ENCODE data around the gene PPFIA1.

PPFIA1 gene

DNA sequence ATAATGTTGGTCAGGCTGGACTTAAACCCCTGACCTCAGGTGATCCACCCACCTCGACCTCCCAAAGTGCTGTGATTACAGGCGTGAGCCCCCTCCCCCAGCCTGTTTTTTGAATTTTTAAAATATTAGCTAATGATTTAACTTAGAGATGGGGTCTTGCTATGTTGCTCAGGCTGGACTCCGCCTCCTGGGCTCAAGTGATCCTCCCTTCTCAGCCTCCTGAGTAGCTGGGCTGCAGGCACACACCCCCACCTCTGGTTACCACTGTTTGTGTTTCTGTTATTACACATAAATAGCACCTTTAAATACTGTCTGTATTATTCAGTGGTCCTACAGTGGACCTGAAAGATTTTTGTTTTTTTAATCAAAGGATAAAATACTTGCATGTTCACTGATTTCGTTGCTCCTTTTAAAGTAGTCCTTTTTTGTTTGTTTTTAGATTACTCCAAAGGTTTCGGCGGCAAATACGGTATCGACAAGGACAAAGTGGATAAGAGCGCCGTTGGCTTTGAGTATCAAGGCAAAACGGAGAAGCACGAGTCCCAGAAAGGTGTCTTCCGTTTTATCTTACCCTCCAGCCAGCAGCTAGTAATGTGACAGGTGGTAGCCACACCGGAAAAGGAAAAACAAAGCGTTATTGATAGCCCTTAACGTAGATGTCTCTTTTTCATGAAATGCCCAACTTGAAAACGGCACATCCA is 149.0 kb downstream of the PPFIA1 start:
- no peak for DNase-seq

DNA sequence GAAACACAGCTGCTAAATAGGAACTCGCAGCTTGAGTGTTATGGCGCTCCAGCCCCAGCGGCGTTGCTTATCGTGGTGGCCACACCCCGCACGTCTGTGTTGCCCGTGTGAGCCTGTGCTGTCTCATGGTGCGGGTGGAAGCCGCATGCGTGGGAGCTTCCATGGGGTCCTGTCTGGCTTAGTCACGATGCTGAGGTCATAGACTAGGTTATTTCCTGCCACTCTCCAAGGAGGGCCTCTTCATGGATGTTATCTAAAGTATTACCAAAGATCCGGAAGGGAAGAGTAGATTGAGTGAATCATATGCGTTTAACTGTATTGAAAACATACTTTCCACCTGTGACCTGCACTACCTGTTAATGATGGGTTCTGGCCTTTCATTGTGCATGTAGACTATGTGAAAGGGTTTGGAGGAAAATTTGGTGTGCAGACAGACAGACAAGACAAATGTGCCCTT is 149.5 kb downstream of the PPFIA1 start:
- no peak for DNase-seq

DNA sequence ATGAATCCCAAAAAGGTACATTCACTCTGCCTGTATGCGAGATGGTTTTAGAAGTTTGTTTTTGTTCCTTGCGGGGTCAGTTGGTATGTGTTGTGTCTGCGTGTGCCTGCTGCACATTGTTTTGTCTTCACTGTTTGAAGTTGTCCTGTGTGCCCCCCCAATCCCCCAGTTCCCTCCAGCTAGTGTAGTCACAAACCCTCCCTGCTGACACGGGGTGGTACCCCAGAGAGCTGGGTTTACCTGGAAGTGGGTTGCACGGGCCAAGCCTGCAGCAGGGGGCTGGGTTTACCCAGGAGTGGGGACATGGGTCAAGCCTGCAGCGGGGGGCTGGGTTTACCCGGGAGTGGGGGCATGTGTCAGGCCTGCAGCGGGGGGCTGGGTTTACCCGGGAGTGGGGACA is 150.0 kb downstream of the PPFIA1 start:
- DNase-seq, result no peak

DNA sequence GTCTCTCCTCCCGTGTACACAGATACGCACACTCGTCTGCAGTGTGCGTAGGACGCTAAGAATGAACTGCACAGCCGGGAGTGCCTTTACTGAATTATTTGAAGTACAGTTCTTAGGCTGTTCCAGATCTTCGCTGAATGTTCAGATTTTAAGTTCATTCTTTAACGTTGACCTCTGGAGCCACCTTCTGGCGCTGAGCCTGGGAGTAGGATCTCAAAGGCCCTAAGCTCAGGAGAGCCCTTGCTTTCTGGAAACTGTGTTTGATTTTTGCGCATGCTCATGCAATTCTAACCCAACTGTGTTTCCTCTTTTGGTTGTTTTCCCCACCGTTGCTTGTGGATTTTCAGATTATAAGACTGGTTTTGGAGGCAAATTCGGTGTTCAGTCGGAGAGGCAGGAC is 150.6 kb downstream of the PPFIA1 start:
- no peak for DNase-seq

DNA sequence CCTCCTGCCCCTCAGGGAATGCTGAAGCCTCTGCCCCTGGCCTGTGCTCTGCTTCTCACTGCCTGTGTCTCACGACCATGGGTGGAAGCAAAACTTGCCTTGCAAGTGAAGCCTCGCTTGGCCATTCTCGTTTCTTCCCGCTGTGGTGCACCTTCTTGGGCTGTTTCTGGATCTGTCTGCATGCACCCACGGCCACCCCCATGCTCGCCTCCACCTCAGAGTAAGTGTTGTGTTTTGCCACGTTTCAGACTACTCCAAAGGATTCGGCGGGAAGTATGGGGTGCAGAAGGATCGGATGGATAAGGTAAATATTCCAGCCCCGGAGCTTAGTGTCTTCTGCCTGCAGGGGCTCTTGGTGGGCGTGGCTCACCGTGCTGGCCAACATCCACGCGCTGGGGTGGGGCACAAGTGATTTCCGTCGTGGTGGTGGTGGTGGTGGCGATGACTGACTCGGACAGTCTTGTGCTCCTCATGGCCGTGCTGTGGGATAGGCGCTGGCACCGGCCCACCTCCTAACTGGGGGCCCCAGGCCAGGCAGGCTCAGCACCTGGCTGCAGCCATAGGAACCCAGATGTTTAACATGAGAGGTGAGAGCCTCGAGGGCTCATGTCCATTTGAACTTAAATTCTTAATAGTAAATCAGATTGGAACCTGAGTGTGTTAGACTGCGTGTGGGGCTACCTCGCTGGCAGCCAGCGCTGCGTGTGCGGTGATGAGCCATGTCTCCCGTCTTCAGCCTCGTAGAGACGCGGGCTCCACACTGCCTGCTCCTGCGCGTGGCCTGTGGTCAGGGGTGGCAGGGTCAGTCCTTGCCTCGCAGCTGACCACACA is 152.4 kb downstream of the PPFIA1 start:
- DNase-seq, result no peak

DNA sequence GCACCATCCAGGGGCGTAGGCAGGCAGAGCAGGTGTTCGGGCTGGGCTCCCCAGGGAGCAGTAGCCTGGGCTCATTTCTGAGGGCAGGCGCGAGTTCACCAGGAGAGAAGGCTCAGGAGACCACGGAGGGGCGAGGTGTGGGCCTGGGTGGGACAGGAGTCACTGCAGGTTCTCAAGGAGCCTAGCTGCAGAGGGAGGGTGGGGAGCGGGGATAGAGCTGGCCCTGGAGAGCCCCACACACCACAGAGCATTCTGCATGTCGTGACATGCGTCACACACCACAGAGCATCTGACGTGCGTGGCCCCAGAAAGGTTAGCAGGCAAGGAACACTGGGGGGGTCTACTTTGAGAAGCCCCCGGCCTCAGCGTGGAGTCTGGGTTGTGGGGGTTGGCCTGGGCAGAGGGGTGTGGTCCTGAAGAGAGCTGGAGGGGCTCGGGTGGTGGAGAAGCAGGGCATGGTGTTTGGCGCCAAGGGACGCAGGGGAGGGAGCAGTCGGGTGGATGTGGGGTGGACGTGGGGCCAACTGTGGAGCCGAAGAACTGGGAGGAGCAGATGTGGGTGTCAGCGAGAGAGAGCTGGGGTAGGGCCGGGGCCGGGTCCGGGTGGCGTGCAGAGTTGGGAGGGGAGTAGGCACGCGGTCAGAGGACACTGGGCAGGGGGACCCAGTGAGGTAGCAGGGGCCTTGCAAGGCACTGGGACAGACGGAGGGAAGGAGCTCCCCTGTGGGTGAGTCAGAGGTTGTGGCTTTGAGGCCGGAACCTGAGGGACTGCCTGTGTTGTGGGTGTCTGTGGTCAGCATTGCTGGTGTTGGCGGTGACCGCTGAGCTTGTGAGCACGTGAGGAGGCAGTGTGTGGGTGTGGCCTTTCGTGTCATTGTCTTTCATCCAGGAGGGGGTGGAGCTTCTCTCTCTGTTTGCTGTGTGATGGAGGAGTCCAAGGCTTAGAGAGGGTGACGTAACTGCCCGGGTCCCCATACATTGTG is 153.3 kb downstream of the PPFIA1 start:
- DNase-seq, result no peak

DNA sequence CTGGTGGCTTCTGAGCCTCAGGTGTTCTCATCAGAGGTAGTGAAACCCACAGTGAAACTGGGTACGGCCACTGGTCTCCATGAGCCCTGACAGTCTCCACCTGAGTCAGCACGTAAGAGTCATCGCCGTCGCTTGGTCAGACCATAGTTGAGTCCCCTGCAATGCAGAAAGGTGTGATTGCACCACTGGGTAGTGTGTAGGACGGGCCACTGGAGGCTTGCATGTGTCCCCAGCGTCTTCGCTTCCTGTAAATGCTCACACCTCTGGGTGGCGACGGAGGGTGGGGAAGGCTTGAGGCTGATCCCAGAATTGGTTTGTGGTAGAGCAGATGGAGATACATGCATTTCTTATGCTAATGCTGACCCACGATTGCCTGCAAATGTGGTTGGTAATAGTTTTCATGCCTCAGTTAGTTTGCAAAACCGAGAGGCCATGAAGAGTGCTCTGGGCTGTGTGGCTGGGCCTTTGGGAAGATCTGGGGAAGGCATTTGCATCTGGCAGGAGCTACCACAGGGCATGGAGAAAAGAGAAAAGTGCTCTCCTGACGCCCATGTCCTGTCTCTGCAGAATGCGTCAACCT is 154.4 kb downstream of the PPFIA1 start:
- no peak for DNase-seq

DNA sequence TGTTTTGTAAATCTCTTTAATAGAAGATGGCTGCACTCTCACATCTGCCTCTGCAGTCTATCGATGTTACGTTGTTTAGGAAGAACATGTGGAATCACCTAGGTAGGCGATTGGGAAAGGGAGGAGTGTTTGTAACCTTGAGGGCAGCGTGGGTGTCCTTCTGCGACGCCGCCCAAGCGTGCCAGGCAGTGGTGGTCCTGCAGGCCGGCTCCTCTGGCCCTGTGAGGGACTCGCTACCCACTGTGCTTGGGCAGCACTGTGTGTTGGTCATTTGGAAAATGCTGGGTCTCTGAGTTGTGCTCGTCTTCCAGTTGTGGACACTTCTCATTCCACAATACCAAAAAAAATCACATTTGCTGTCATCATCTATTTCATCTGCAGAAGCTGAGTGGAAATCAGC is 156.9 kb downstream of the PPFIA1 start:
- no peak for DNase-seq

DNA sequence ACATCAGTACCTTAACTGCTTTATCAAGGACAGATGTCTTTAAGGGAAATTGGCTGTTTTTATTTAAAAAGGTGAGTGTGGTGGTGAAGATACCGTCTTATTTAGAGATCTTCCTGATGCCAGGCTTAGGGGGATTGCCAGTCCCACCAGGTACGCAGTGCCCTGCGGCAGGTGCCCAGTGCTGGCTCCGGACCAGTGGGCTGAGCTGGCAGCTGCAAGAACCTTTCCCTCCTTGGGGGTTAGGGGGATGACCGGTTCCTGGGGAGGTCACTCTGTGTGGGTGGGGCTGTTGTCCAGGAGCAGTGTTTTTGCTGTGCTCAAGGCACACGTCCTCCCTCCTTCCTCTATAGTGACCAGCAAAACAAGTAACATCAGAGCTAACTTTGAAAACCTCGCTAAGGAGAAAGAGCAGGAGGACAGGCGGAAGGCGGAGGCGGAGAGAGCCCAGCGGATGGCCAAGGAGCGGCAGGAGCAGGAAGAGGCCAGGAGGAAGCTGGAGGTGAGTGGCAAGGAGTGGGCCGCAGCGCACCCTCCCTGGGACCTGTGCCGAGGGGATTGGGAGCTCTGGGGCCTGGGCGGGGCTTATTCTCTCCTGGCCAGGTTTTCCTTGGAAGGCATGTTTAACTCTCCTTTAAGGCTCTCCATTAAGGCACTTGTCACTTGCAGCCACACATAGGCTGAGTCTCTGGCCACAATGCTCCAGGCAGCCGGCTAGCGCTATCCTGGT is 158.4 kb downstream of the PPFIA1 start:
- no peak for DNase-seq

DNA sequence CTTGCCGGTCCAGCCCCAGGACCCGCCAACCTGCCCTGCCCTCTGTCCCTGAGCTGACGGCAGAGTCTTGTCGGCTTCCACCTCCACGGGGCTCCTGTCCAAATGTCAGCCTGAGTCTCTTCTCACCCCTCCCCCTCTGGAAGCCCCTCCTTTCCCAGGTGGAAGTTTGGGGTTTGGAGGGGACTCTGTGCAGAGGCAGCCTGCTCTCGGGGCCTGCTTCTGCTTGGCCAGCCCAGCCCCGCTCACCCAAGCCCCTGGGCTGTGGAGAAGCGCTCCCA is 158.9 kb downstream of the PPFIA1 start:
- no peak for DNase-seq

DNA sequence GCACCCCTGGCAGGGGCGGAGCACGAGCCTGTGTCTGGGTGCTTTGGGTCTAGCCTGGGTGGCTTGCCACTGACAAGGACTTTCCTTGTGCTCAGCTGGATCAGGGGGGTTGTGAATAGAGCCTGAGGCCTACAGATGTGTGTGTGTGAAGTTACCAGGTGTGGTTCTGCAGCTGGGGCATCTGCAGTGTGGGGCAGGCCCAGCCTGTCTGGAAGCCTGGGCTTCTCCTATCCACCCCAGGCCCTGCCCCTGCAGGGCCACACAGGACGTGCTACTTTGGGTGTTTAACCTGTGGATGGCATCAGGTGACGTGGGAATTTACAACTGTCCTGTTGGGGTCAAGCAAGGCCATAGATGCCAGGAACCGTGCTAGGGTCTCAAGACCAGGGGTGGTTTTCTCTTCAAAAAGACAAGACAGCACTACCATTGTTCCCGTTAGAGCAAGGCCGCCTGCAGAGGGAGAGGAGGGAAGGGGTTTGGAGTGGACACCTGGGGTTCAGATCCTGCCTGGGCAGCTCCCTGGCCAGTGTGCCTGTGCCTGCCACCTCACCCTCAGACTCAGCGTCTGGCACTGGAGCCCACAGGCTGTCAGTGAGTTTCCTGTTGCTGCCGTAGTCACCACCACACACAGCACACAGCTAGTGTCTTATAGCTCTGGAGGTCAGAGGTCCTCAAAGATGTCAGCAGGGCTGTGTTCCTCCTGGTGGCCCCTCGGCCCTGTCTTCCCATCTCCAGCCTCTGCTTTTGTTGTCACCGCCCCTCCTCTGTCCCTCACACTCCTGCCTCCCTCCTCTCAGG is 159.4 kb downstream of the PPFIA1 start:
- DNase-seq, result no peak

DNA sequence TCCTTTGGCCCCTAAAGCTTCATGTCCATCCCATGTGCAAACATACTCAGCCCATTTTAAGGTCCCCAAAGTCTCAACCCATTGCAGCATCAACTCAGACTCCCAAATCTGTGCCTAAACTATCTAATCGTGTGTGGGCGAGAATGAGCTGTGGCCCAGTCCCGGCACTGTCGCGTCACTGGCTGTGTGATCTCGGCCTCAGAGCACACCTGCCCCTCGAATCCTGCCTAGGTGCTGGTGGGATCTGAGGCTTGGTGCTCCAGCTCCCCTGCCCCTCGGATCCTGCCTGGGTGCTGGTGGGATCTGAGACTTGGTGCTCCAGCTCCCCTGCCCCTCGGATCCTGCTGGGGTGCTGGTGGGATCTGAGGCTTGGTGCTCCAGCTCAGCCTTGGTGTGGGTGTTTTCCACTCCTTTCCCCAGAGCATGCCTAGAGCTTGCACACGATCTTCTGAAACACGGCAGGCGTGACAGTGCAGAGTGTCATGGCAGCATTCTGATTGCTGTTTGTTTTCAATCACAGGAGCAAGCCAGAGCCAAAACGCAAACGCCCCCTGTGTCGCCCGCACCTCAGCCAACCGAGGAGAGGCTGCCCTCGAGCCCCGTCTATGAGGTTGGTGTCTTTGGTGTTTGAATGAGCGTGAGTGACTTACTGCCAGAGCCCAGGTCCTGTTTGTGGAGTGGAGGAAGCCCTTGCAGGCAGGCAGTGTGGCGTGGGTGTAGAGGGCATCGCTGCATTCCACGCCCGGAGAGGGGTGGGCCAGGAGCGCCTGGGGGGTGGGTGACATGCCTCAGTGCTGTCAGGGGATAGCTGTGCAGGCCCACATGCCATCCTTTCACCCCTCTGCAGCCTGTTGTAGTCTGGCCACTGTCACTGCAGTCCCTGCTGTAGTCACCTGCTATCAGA is 160.4 kb downstream of the PPFIA1 start:
- DNase-seq, result no peak

DNA sequence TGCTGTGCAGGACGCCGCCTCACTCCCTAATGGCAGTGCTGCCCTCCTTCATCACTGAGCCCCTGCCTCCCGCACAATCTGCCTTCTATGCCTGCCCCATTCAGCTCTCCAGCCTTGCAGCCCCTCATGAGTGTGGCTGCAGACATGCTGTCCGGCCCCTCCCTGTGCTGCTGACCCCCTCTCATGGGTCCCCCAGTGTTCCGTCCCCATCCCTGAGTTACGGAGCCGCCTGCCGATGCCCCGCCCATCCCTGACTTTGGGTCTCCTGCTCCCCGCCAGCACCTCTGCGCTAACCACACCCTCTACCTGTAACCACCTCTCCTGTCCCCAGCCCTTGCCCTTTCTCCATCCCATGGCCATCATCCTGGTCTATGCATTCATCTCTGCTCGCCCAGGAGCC is 161.1 kb downstream of the PPFIA1 start:
- no peak for DNase-seq

DNA sequence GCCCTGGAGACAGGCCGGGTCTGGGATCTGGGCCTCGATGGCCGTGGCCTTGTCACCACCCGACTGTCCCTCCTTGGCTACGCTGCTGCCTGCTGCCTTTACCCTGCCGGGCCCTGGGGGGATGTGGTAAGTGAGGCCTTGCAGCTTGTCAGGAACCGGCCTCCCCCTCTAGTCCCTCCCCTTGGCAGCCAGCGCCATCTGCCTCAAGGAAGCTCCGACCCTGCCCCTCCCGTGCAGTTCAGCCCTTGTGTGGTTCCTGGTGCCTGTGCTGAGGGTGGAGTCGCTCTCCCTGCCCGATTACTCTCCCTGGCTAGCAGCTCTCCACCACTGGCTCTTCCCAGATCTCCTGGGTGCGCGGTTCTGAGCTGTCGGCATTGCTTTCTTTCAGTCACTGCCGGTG is 161.6 kb downstream of the PPFIA1 start:
- no peak for DNase-seq

DNA sequence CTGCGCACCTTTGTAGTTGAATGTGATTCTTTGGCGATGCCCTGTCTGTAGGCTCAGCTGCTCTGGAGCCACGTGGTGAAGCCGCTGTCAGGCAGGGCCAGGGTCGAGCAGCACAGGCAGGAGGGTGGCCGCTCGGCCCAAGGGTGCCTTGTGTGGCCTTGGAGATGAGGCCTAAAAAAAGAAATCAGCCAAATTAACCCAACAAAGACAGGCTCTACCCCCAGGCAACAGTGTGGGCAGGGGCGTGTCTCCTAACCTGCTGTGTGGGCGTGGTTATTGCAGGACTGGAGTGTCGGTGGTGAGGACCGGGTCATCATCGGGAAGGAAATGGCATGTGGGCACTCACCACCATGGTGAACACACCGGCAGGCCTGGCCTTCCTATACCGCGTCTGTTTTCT is 162.1 kb downstream of the PPFIA1 start:
- DNase-seq, result no peak

DNA sequence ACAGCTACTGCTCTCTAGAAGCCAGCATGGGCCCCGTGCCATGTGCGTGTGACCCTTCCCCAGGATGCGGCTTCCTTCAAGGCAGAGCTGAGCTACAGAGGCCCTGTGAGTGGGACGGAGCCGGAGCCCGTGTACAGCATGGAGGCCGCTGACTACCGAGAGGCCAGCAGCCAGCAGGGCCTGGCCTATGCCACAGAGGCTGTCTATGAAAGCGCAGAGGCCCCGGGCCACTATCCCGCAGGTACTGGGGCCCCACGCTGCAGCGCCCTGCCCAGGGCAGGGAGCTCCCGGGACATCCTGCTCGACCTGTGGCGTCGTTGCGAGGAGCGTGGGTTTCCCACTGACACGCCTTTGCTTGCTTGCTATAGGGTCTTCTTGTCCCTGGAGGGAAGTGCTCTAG is 162.5 kb downstream of the PPFIA1 start:
- DNase-seq, result no peak

DNA sequence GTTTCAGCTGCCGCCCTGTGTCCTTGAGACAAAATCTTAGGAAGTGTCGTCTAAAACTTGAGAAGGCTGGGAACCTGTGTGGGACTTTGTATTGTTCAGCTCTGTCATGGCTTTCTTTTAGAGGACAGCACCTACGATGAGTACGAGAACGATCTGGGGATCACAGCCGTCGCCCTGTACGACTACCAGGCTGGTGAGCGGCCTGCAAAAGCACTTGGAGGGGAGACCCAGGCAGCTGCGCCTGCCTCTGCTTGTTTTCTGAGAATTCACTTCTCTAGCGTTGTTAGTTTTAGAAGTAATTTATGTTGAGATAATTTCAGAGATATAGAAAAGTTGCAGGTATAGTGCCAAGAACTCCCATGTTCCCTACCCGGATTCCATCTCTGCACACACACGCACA is 163.0 kb downstream of the PPFIA1 start:
- no peak for DNase-seq
